A673 (cell line): ENCODE measurements around the gene HSPA2. TPM values are rescaled to one million over a fixed set of nuclear protein-coding genes. Genes with fewer than 3 reads are reported as not detected.

ENCODE experiments used
- BruUV-seq: library from RNA; stranded (reverse); fragments of 400-500 nt; replicated peaks from 2 replicates; lab custom pipeline; 2021; lab: Mats Ljungman, UMichigan
- CTCF ChIA-PET: fragments of 300-600 bp; sonication (Branson Sonifier 250); formaldehyde crosslinking; loops from one replicate; lab custom pipeline; 2022; ENCODE audit warnings: antibody characterized with exemption; lab: Charles Lee
- POLR2A ChIA-PET: fragments of 300-600 bp; sonication (Branson Sonifier 250); formaldehyde crosslinking; loops from one replicate; lab custom pipeline; 2022; ENCODE audit warnings: antibody characterized with exemption; ENCODE audit not compliant: low non-redundant PET; lab: Charles Lee
- DNase-seq: peaks from one replicate; pipeline ENCODE4 v3.0.0-alpha.2; 2015; ENCODE audit warnings: low spot score
- H3K27ac ChIP-seq: fragments of 200-600 bp; sonication (generic); 2 replicates; pipeline ENCODE4 v1.5.1; 2016; ENCODE audit warnings: mixed run types, low read depth, mild to moderate bottlenecking, mixed read lengths, antibody characterized with exemption, low read length; ENCODE audit not compliant: poor library complexity, severe bottlenecking
- H3K27me3 ChIP-seq: fragments of 200-600 bp; sonication (generic); replicated peaks from 2 replicates; pipeline ENCODE4 v1.6.1; 2017; ENCODE audit warnings: mixed run types, low read depth, mild to moderate bottlenecking, mixed read lengths, antibody characterized with exemption, low read length; ENCODE audit not compliant: insufficient read depth, poor library complexity
- H3K36me3 ChIP-seq: fragments of 200-600 bp; sonication (generic); 2 replicates; pipeline ENCODE4 v1.6.1; 2016; ENCODE audit warnings: mixed run types, mild to moderate bottlenecking, mixed read lengths, antibody characterized with exemption, low read length; ENCODE audit not compliant: insufficient read depth, poor library complexity, severe bottlenecking
- H3K4me1 ChIP-seq: fragments of 200-600 bp; sonication (generic); 2 replicates; pipeline ENCODE4 v1.6.1; 2017; ENCODE audit warnings: mixed run types, mild to moderate bottlenecking, mixed read lengths, antibody characterized with exemption, low read length; ENCODE audit not compliant: insufficient read depth, poor library complexity, severe bottlenecking
- H3K4me3 ChIP-seq: fragments of 200-600 bp; sonication (generic); 2 replicates; pipeline ENCODE4 v1.5.1; 2016; ENCODE audit warnings: low read depth, mixed run types, mild to moderate bottlenecking, mixed read lengths, low read length; ENCODE audit not compliant: poor library complexity, severe bottlenecking
- H3K9me3 ChIP-seq: fragments of 200-600 bp; sonication (generic); 2 replicates; pipeline ENCODE4 v1.6.1; 2016; ENCODE audit warnings: mixed run types, low read depth, mild to moderate bottlenecking, mixed read lengths, antibody characterized with exemption, low read length; ENCODE audit not compliant: poor library complexity, severe bottlenecking
- EZH2 ChIP-seq: fragments of 200-600 bp; sonication (generic); IDR thresholded peaks from 2 replicates; pipeline ENCODE4 v1.6.1; 2017; ENCODE audit warnings: borderline replicate concordance, low read depth, mild to moderate bottlenecking, mixed read lengths, antibody characterized with exemption, low read length; ENCODE audit not compliant: poor library complexity, severe bottlenecking
- intact Hi-C: fragments of 100-400 bp; cut with micrococcal nuclease; formaldehyde crosslinking; loops from one replicate; pipeline ENCODE4 v1.10.0; 2022; ENCODE audit not compliant: unreplicated experiment
- total RNA-seq: library from RNA; stranded (reverse); gene quantifications from 2 replicates; pipeline ENCODE4 v1.2.3, GENCODE V29; 2021
- TF ChIP-seq, protein P1 (sequence below): fragments of 300-800, 200-600 bp; sonication (generic); conservative IDR thresholded peaks from 2 replicates; pipeline ENCODE4 v1.5.1; 2017; ENCODE audit warnings: low read depth, mild to moderate bottlenecking, antibody characterized with exemption, low read length, moderate library complexity, mixed read lengths

The HSPA2 gene
- total RNA-seq, 1 experiment from 2014 or later: 14.3 TPM

DNA sequence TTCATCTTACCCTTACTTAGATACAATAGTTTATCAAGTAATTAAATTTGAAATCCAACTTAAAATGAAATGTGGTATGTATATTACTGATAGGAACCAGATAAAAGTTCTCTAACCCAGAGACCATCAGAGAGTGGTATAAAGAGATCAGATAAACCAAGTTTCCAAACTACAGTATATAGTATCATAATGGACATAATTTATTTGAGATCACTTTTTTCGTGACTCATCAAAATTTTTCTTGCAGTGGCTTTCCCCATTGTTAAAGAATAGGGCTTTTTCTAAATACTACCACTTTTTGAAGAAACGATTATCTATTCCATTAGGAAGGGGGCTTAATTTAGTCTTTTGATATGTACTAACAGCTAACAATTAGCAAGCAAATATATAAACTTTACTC, 15.2 kb upstream of the HSPA2 start:
- H3K27me3 ChIP-seq: no peaks in the 10 kb centered on the region
- peaks cover 28% of the 10 kb centered on the region for H3K36me3 ChIP-seq
- CTCF ChIA-PET: no interaction called here
- no peak for DNase-seq
- BruUV-seq: no TSS peak
- no peak overlapping the region for H3K27ac ChIP-seq
- POLR2A ChIA-PET: no interaction called here
- no peak overlapping the region for H3K4me3 ChIP-seq
- H3K9me3 ChIP-seq: no peaks in the 10 kb centered on the region
- no peak for TF ChIP-seq EZH2
- TF ChIP-seq, protein P1, sequence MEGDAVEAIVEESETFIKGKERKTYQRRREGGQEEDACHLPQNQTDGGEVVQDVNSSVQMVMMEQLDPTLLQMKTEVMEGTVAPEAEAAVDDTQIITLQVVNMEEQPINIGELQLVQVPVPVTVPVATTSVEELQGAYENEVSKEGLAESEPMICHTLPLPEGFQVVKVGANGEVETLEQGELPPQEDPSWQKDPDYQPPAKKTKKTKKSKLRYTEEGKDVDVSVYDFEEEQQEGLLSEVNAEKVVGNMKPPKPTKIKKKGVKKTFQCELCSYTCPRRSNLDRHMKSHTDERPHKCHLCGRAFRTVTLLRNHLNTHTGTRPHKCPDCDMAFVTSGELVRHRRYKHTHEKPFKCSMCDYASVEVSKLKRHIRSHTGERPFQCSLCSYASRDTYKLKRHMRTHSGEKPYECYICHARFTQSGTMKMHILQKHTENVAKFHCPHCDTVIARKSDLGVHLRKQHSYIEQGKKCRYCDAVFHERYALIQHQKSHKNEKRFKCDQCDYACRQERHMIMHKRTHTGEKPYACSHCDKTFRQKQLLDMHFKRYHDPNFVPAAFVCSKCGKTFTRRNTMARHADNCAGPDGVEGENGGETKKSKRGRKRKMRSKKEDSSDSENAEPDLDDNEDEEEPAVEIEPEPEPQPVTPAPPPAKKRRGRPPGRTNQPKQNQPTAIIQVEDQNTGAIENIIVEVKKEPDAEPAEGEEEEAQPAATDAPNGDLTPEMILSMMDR: no peak
- intact Hi-C loops: no loop called here
- peaks cover 5% of the 10 kb centered on the region for H3K4me1 ChIP-seq

DNA sequence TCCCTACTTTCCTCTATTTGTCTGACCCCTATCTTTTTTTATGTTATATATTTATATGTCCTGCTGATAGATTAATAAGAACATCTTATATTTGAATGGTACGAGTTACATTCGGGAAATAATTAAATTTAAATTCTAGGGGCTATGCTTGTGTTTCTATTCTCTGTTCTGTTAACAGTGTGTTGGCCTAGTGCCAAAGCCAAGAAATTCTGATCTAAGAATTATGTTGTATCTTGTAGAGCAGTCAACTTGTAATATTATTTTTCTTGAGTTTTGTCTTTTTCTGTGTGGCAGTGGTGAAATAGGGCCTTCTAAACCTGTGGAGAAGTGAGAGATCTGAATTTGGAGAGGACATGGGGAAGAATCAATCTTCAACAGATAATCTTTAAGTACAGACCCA, 9.0 kb upstream of the HSPA2 start:
- no peaks in the 10 kb centered on the region for H3K9me3 ChIP-seq
- H3K4me1 ChIP-seq: peaks cover 5% of the 10 kb centered on the region
- H3K27me3 ChIP-seq: no peaks in the 10 kb centered on the region
- TF ChIP-seq, protein P1: no peak
- TF ChIP-seq EZH2: no peak
- ChIA-PET POLR2A (no interaction called here), CTCF (interaction anchor here (0.6 kb wide), 1 partner anchor 490 kb away, joined by 3 read pairs; no protein-coding TSS in a partner anchor)
- H3K36me3 ChIP-seq: no peaks in the 10 kb centered on the region
- no peak for DNase-seq
- intact Hi-C loops: no loop called here
- no TSS peak for BruUV-seq
- H3K4me3 ChIP-seq: no peak overlapping the region
- H3K27ac ChIP-seq: no peak overlapping the region

DNA sequence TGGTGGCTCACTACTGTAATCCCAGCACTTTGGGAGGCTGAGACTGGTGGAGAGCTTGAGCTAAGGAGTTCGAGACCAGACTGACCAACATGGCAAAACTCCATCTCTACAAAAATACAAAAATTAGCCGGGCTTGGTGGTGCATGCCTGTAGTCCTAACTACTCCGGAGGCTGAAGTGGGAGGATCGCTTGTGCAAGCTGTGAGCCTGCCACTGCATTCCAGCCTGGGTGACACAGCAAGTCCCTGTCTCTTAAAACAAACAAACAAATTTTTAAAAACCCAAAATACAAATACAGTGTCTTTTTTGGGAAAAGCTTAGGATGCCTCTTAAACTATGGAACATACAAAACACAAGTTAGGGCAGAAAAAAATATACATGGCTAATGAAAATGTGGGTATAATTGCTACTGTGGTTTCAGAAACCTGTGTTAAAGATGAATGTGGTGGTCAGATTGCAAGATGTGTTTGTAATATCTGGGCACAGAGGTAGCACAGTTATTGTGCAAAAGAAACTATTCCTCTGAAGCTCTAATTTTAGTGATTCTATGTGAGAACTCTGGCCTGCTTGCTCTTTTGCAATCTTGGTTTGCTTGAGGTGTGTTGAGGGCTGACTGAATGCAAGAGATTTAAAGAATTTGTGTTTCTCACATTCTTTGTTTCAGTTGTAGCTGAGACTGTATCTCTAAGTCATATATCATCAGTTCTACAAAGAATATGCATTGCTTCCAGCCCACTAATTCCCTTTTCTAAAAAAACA, 3.9 kb upstream of the HSPA2 start:
- H3K27me3 ChIP-seq: no peaks in the 10 kb centered on the region
- DNase-seq: no peak
- no peaks in the 10 kb centered on the region for H3K4me1 ChIP-seq
- TF ChIP-seq, protein P1: no peak
- no peak for TF ChIP-seq EZH2
- H3K9me3 ChIP-seq: peaks cover 9% of the 10 kb centered on the region
- no peak overlapping the region for H3K27ac ChIP-seq
- no peak overlapping the region for H3K4me3 ChIP-seq
- intact Hi-C loops: no loop called here
- H3K36me3 ChIP-seq: no peaks in the 10 kb centered on the region
- ChIA-PET CTCF (no interaction called here), POLR2A (no interaction called here)
- no TSS peak for BruUV-seq
